ENCODE measurements around the gene GCNT4. TPM values are rescaled to one million over a fixed set of nuclear protein-coding genes. Genes with fewer than 3 reads are reported as not detected.
"Not testable (repeated sequence)": the region's sequence is repeated elsewhere in the genome, so short reads cannot be mapped to it uniquely, and the experiment has no call there.

GCNT4 gene
- total RNA-seq, 1 experiment from 2014 or later, result under 0.01 TPM

GRCh38 chr5:75081510-75081909 is 29.2 kb upstream of the GCNT4 start:
- Histone ChIP-seq H2AFZ (ENCODE audit: low read length) (no peak overlapping the region), H3K9ac (ENCODE audit: low read length) (no peak overlapping the region), H4K20me1 (ENCODE audit: low read length) (no peaks in the 10 kb centered on the region), H3K9me2 (replicated peaks; ENCODE audit: low read length) (no peaks in the 10 kb centered on the region), H3K27ac (ENCODE audit: low read length) (no peak overlapping the region), H3F3A (ENCODE audit: low read length, unreplicated experiment) (no peaks in the 10 kb centered on the region), H3K9me3 (ENCODE audit: low read length) (no peaks in the 10 kb centered on the region), H3K4me1 (ENCODE audit: insufficient read depth, low read length) (no peaks in the 10 kb centered on the region), H3K4me2 (ENCODE audit: low read length) (no peak overlapping the region), H3K36me3 (ENCODE audit: low read depth, low read length) (no peaks in the 10 kb centered on the region), H3K27me3 (ENCODE audit: low read length) (no peaks in the 10 kb centered on the region), H3K4me3 (ENCODE audit: low read length) (no peak overlapping the region), H3K79me2 (ENCODE audit: low read length) (no peaks in the 10 kb centered on the region)
- intact Hi-C loops (cut with micrococcal nuclease), result no loop called here
- POLR2A ChIA-PET (ENCODE audit: unreplicated experiment), result no interaction called here
- ATAC-seq, result peak; percentile 70
- CTCF ChIA-PET, result no interaction called here
- no TSS peak for BruUV-seq (replicated peaks)
- DNase-seq, result peak; percentile 44
- TF ChIP-seq EZH2phosphoT487 (IDR thresholded peaks at IDR 0.05; ENCODE audit: borderline replicate concordance, low read length) (no peak), CTCF (conservative IDR thresholded peaks at IDR 0.05; ENCODE audit: low read depth, low read length) (no peak), EZH2 (IDR thresholded peaks at IDR 0.05; ENCODE audit: low read length, unreplicated experiment) (no peak)

- not testable (repeated sequence) for ATAC-seq
These were observed 27.0 kb upstream of the GCNT4 start for GRCh38 chr5:75079346-75079745.

GRCh38 chr5:75078027-75078426 is 25.7 kb upstream of the GCNT4 start:
- no TSS peak for BruUV-seq (replicated peaks)
- CTCF ChIA-PET, result no interaction called here
- no peak for ATAC-seq

More at GRCh38 chr5:75079346-75079745, 27.0 kb upstream of the GCNT4 start:
- H3K9me2 ChIP-seq (replicated peaks; ENCODE audit: low read length); H3F3A ChIP-seq (ENCODE audit: low read length, unreplicated experiment); H3K4me2 ChIP-seq (ENCODE audit: low read length); POLR2A ChIA-PET (ENCODE audit: unreplicated experiment); H4K20me1 ChIP-seq (ENCODE audit: low read length); BruUV-seq (replicated peaks); H3K27ac ChIP-seq (ENCODE audit: low read length); H3K36me3 ChIP-seq (ENCODE audit: low read depth, low read length); H3K27me3 ChIP-seq (ENCODE audit: low read length); H2AFZ ChIP-seq (ENCODE audit: low read length); CTCF ChIA-PET; H3K4me1 ChIP-seq (ENCODE audit: insufficient read depth, low read length); DNase-seq; H3K4me3 ChIP-seq (ENCODE audit: low read length); H3K79me2 ChIP-seq (ENCODE audit: low read length); intact Hi-C loops (cut with micrococcal nuclease); H3K9ac ChIP-seq (ENCODE audit: low read length); H3K9me3 ChIP-seq (ENCODE audit: low read length): not testable (repeated sequence)

More at GRCh38 chr5:75078027-75078426, 25.7 kb upstream of the GCNT4 start:
- intact Hi-C loops (cut with micrococcal nuclease), result no loop called here
- H3K4me1 ChIP-seq (ENCODE audit: insufficient read depth, low read length), result no peaks in the 10 kb centered on the region
- H3K79me2 ChIP-seq (ENCODE audit: low read length), result no peaks in the 10 kb centered on the region
- no peak overlapping the region for H3K4me3 ChIP-seq (ENCODE audit: low read length)
- no peaks in the 10 kb centered on the region for H3K9me3 ChIP-seq (ENCODE audit: low read length)
- DNase-seq, result no peak
- no peaks in the 10 kb centered on the region for H3K36me3 ChIP-seq (ENCODE audit: low read depth, low read length)
- no peak for TF ChIP-seq EZH2 (IDR thresholded peaks at IDR 0.05; ENCODE audit: low read length, unreplicated experiment)
- no peak for TF ChIP-seq EZH2phosphoT487 (IDR thresholded peaks at IDR 0.05; ENCODE audit: borderline replicate concordance, low read length)
- TF ChIP-seq CTCF (conservative IDR thresholded peaks at IDR 0.05; ENCODE audit: low read depth, low read length), result no peak
- no peak overlapping the region for H3K4me2 ChIP-seq (ENCODE audit: low read length)
- H3F3A ChIP-seq (ENCODE audit: low read length, unreplicated experiment), result no peaks in the 10 kb centered on the region
- H2AFZ ChIP-seq (ENCODE audit: low read length), result no peak overlapping the region
- H3K27me3 ChIP-seq (ENCODE audit: low read length), result no peaks in the 10 kb centered on the region
- H4K20me1 ChIP-seq (ENCODE audit: low read length), result no peaks in the 10 kb centered on the region
- no peak overlapping the region for H3K27ac ChIP-seq (ENCODE audit: low read length)
- no peaks in the 10 kb centered on the region for H3K9me2 ChIP-seq (replicated peaks; ENCODE audit: low read length)
- H3K9ac ChIP-seq (ENCODE audit: low read length), result no peak overlapping the region
- POLR2A ChIA-PET (ENCODE audit: unreplicated experiment), result no interaction called here
